ENCODE measurements around the gene DOK5. TPM values are rescaled to one million over a fixed set of nuclear protein-coding genes. Genes with fewer than 3 reads are reported as not detected.

Gene DOK5
- total and polyA plus RNA-seq, 2 donors (not counting 3 experiments of a cell fraction or from before 2014, with no cell fraction given), result 3.5 to 14.2 TPM

DNA sequence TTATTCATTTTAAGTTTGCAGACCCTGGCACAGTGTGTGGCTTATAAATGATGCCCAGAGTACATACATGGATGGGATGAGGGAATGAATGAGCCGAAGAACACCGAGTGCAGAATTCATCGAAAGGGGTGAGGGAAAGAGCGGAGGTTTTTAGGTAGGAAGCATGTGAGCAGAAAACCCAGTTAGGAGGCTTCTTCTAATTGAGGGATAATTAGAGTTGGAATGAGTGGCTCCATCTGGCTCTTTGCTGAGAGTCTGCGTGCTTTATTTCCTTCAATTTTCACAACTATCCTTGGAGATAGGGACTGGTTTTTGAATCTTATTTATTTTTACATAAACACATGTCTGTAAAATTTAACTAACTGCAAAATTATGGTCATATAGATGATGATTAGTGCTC lies 150.7 kb downstream of the DOK5 start:
- Histone ChIP-seq H3K27ac (ENCODE audit: insufficient read depth, low read depth, low read length) (no peak overlapping the region), H3K36me3 (ENCODE audit: control insufficient read depth in 2 of 2, extremely low read depth in 1 of 2, insufficient read depth in 2 of 2, low read length in 2 of 2) (no peaks in the 10 kb centered on the region), H3K4me2 (ENCODE audit: insufficient read depth, low read length) (no peak overlapping the region), H3K9ac (replicated peaks; ENCODE audit: extremely low read depth, insufficient read depth, low read length) (no peak overlapping the region), H3K27me3 (ENCODE audit: control insufficient read depth in 2 of 2, insufficient read depth in 2 of 2, low read length in 2 of 2) (peaks cover 0 to 1% of the 10 kb centered on the region in 2 experiments), H3K4me1 (ENCODE audit: control insufficient read depth, extremely low read depth, insufficient read depth, low read length) (no peaks in the 10 kb centered on the region), H4K20me1 (replicated peaks; ENCODE audit: control insufficient read depth, extremely low read depth, insufficient read depth, low read length) (no peaks in the 10 kb centered on the region), H3K79me2 (ENCODE audit: control insufficient read depth, insufficient read depth, low read length) (no peaks in the 10 kb centered on the region), H2AFZ (ENCODE audit: low read depth, low read length) (no peak overlapping the region), H3K9me3 (replicated peaks; ENCODE audit: control insufficient read depth, insufficient read depth, low read length) (no peaks in the 10 kb centered on the region), H3K4me3 (replicated peaks in 1 of 3; ENCODE audit: insufficient read depth in 1 of 3, low read depth in 1 of 3, low read length in 3 of 3) (no peak overlapping the region), H3K9me1 (replicated peaks; ENCODE audit: control insufficient read depth, extremely low read depth, insufficient read depth, low read length) (no peaks in the 10 kb centered on the region)
- ChIA-PET POLR2A (no interaction called here), CTCF (no interaction called here)
- no peak for DNase-seq (ENCODE audit: low read depth, low spot score)
- no TSS peak for BruUV-seq (replicated peaks)
- TF ChIP-seq POLR2A (IDR thresholded peaks at IDR 0.05; ENCODE audit: low read depth, low read length) (no peak), EZH2 (IDR thresholded peaks at IDR 0.05; ENCODE audit: borderline replicate concordance, low read depth, low read length, severe bottlenecking) (no peak), MAX (IDR thresholded peaks at IDR 0.05; ENCODE audit: insufficient read depth, insufficient read length) (no peak), MYC (IDR thresholded peaks at IDR 0.05; ENCODE audit: low read depth, low read length) (no peak), FOS (IDR thresholded peaks at IDR 0.05; ENCODE audit: borderline replicate concordance, insufficient read depth, low read length) (no peak), POLR2AphosphoS5 (IDR thresholded peaks at IDR 0.05; ENCODE audit: insufficient read depth, low read depth, low read length) (no peak), JUN (IDR thresholded peaks at IDR 0.05; ENCODE audit: borderline replicate concordance, insufficient read depth, insufficient read length, low read depth) (no peak), GATA2 (IDR thresholded peaks at IDR 0.05; ENCODE audit: insufficient read depth, insufficient read length, low read depth, low read length) (no peak)
- TF ChIP-seq, protein P1, sequence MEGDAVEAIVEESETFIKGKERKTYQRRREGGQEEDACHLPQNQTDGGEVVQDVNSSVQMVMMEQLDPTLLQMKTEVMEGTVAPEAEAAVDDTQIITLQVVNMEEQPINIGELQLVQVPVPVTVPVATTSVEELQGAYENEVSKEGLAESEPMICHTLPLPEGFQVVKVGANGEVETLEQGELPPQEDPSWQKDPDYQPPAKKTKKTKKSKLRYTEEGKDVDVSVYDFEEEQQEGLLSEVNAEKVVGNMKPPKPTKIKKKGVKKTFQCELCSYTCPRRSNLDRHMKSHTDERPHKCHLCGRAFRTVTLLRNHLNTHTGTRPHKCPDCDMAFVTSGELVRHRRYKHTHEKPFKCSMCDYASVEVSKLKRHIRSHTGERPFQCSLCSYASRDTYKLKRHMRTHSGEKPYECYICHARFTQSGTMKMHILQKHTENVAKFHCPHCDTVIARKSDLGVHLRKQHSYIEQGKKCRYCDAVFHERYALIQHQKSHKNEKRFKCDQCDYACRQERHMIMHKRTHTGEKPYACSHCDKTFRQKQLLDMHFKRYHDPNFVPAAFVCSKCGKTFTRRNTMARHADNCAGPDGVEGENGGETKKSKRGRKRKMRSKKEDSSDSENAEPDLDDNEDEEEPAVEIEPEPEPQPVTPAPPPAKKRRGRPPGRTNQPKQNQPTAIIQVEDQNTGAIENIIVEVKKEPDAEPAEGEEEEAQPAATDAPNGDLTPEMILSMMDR (IDR thresholded peaks at IDR 0.05; ENCODE audit: extremely low read depth in 1 of 2, insufficient read depth in 1 of 2, low read depth in 1 of 2, low read length in 2 of 2), result no peak
- no peak for FAIRE-seq
- intact Hi-C loops (cut with micrococcal nuclease), result no loop called here
- dilution Hi-C loops (cut with MboI; ENCODE audit: extremely low pct_ligation_motif_present, low sequenced_read_pairs), result no loop called here
